GM21447 (cell line): ENCODE measurements around the gene CDC14A.
"Not testable (repeated sequence)": the region's sequence is repeated elsewhere in the genome, so short reads cannot be mapped to it uniquely, and the experiment has no call there.

Source experiments
- ATAC-seq: cut with Tn5 transposase; IDR thresholded peaks from one replicate; pipeline ENCODE4 v1.9.1; 2021; ENCODE audit not compliant: unreplicated experiment

The CDC14A gene

DNA sequence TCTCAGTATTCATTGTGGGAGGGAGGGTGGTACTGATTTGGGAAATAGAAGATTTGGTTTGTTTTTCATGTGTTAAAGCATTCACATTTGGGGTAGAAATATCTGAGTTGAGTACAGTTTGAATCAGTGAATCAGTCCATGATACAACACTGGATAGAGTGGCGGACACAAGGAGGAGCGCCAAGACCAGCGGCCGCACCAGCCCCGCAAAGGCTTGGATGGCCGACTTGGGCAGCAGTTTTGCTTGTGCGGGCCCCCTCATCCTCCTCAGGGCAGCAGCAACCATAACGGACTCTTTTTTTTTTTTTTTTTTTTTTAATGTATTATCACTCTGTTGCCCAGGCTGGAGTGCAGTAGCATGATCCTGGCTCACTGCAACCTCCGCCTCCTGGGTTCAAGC lies 20.0 kb upstream of the CDC14A start:
- no peak for ATAC-seq

- no peak for ATAC-seq
These were observed 16.9 kb upstream of the CDC14A start for GRCh38 chr1:100335436-100335835.

DNA sequence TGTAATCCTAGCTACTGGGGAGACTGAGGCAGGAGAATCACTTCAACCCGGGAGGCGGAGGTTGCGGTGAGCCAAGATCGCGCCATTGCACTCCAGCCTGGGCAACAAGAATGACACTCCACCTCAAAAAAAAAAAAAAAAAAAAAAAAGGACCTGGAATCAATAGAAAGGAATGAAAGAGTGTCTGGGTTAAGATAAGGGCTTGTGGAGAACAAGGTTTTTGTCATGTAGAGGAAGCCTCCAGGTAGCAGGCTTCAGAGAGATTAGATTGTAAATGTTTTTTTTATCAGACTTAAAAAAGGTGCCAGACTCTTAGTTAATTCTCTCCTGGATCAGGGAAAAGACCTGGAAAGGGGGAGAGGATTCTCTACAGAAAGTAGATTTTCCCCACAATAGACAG lies 14.4 kb upstream of the CDC14A start:
- not testable (repeated sequence) for ATAC-seq

DNA sequence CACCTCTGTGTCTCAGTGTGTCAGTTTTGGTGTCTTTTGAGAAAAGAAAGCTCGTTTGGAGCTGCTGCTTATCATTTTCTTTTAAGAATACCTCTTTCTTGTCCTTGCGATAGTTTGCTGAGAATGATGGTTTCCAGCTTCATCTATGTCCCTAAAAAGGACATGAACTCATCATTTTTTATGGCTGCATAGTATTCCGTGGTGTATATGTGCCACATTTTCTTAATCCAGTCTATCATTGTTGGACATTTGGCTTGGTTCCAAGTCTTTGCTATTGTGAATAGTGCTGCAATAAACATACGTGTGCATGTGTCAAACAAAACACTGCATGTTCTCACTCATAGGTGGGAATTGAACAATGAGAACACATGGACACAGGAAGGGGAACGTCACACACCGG lies 12.6 kb upstream of the CDC14A start:
- not testable (repeated sequence) for ATAC-seq

DNA sequence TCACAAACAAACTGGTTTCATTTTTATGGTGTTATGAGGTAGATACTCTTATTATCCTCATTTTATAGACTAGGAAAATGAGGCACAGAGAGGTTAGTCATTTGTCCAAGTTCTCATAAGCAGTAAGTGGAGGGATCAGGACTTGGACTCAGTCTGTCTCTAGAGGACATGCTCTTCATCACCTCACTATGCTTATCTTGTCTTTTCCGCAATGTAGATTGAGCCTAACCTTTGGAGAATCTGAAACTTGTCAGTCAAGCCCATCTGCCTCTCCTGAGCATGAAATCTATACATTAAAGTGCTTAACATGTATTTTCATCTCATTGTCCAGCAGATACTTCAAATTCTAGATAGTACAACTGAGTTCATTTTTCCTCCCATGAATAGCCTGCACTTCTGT lies 11.8 kb upstream of the CDC14A start:
- no peak for ATAC-seq

GRCh38 chr1:100342348-100342747 lies 10.0 kb upstream of the CDC14A start:
- ATAC-seq, result no peak

DNA sequence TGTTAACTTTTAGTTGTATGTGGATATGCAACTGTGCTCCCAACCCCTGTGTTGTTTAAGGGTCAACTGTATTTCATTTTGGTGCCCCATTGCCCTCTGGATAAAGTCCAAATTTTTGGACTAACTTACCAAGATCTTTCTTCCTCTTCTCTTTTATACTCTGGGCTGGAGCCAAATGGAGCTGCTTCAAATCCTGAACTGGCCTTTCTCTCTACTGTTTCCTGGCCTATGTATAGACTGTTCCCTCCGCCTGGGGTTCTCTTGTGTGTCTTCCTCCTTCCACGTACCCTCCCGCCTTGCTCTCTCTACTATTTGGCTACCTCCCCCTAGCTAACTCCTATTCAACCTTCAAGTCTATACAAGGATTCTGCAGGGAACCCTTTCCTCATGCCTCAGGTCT lies 8.4 kb upstream of the CDC14A start:
- ATAC-seq, result no peak

DNA sequence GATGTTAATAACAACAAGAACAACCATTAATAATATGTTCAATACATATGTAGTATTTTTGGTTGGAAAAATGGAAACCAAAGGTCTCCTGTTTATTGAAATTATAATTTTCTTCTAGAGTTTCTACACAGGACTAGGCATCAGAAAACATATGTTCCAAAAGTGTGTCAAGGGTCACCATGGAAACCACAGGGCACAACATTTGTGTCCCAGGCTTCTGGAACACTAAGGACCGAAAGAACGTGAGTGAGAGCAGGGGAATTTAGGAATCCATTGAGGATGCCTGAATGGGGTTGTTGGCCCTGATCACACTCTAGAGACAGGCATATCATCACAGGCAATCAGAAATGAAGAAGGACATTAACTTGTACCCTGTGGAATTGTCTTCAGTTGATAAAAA lies 7.5 kb upstream of the CDC14A start:
- no peak for ATAC-seq

DNA sequence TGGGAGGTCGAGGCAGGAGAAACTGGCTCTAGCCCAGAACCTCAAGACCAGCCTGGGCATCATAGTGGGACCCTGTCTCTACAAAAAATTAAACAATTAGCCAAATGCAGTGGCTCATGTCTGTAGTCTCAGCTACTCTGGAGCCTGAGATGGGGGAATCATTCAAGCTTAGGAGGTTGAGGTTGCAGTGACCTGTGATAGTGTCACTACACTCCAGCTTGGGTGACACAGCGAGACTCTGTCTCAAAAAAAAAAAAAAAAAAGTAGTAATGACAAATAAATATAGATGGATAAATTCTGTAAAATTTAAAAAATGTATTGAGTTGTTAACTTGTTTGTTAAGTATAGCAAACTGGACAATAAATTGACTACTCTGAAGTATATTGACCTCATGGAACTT lies 5.9 kb upstream of the CDC14A start:
- no peak for ATAC-seq

GRCh38 chr1:100347009-100347966 lies 5.0 kb upstream of the CDC14A start:
- no peak for ATAC-seq

DNA sequence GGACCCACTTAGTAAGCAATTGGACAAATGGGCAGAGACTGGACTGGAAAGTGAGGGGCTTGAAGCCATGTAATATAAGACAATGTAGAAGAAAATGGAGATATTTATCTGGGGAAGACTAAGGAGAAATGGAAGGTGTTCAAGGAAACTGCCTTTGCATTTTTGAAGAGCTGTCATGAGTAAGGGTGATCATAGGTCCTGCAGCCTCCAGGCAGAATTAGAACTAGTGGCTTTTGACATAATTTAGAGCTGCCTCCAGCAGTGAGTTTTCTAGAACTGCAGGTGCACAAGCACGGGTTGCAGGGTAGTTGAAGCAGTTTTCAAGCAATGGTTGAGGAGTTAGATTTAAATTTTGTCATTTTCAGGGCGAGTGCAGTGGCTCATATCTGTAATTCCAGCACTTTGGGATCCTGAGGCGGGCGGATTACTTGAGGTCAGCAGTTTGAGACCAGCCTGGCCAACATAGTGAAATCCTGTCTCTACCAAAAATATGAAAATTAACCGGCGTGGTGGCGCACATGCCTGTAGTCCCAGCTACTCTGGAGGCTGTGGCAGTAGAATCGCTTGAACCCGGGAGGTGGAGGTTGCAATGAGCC lies 3.7 kb upstream of the CDC14A start:
- ATAC-seq, result no peak

GRCh38 chr1:100349246-100349645 lies 3.1 kb upstream of the CDC14A start:
- no peak for ATAC-seq

DNA sequence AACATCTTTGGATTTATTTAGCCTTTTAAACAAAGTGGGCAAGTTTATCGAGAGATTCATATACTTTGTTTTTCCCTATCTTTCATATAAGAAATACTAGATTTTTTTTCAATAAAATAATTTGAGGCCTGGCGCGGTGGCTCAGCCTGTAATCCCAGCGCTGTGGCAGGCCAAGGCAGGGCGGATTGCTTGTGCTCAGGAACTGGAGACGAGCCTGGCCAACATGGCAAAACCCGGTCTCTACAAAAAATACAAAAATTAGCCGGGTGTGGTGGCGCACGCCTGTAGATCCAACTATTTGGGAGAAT lies 1.6 kb upstream of the CDC14A start:
- ATAC-seq, result no peak

- peak; percentile 51 for ATAC-seq
These were observed 1.0 kb upstream of the CDC14A start for GRCh38 chr1:100351095-100351887.

GRCh38 chr1:100353071-100353801 lies 930 bp downstream of the CDC14A start:
- peak; percentile 30 for ATAC-seq

DNA sequence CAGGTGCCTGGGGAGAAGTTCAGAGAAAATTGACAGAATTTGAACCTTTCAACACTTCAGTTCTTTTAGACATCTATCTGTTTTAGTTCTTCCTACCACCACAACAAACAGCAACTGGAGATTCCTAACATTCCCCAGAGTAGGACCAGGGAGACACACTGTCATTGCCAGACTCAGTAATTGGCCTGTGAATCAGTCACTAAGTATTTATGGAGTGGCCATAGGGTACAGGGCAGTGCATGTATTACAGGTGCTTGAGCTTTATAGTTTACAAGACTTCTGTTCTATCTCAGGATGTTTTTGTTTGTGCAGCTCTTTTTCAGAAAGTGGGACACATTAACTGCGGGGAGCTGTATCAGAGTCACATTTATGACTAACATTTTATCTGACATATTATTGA lies 1.7 kb downstream of the CDC14A start:
- ATAC-seq, result no peak

DNA sequence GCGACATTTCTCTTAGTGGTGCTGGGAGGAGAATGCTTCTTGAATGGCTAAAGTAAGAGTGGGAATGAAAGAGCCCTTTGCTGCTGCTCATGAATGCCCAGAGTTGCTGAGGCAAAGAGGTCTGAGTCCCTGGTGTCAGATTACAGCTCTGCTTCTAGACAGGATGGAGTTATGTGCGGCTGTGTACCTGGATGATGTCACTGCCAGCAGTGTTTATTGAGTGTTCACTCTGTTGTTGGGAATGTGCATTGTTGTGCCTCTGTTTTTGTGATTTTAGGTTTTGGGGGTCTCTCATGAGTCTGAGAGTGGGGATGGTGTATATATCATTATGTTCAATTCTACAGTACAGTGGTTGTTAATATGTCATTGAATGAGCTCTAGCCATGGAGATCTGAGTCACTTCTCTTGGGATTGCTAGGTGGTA lies 2.7 kb downstream of the CDC14A start:
- ATAC-seq, result no peak

GRCh38 chr1:100358210-100358609 lies 5.9 kb downstream of the CDC14A start:
- no peak for ATAC-seq

- ATAC-seq, result no peak
These were observed 6.8 kb downstream of the CDC14A start for GRCh38 chr1:100359139-100359538.

DNA sequence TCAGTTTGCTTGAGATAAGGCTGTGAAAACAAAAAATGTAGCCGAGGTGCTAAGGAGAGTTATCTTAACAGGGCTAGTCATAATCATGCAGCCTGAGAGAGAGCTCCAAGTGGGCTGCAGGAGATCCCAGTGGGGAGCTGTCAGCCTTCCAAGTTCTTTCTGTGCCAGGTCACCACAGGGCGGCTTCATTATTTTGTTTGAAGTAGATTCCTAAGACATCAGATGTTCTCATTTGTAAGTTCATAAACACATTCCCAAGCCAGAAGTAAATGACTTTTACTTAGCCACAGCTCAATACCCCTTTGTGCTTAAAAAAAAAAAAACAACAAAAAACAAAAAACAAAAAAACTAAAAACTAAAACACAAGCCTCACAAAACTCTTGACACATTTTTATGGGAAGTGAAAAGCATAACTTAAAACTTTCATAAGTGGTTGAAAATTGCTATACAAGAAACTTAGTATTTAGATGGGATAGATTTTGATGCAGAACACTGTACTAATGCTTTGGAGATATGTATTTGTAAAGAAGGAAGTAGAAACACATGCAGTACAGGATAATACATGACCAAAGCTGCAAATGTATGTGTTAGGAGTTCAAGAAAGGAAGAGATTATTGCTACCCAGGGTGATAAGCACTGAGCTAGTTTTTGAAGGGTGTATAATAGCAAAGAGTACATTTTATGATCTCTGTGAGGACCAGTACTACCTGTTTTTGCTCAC lies 8.6 kb downstream of the CDC14A start:
- no peak for ATAC-seq
